CD4-positive, alpha-beta T cell (primary cell): ENCODE measurements around the gene UBE2Q1. TPM values are rescaled to one million over a fixed set of nuclear protein-coding genes. Genes with fewer than 3 reads are reported as not detected.
A peak's percentile ranks its signal among the peaks of the same experiment; 100 is the strongest.

Experiments
- ATAC-seq: fragments of 200-7000 bp; cut with Tn5 transposase; one replicate; pipeline ENCODE4 v1.10.0; 2022; ENCODE audit warnings: mild to moderate bottlenecking; ENCODE audit not compliant: poor library complexity
- CTCF ChIA-PET: fragments of 350-600 bp; sonication (Branson Sonifier 250); formaldehyde crosslinking; loops from one replicate; lab custom pipeline; 2021; ENCODE audit warnings: antibody characterized with exemption, inconsistent platforms; lab: Charles Lee
- POLR2A ChIA-PET: fragments of 350-600 bp; sonication (Branson Sonifier 250); formaldehyde crosslinking; loops from one replicate; lab custom pipeline; 2021; ENCODE audit warnings: antibody characterized with exemption, inconsistent platforms; lab: Charles Lee
- DNase-seq, 14 experiments: peaks; one replicate each; pipeline ENCODE4 v3.0.0-alpha.2; 2013 to 2020; ENCODE audit warnings: mixed read lengths in 2 of 14
- H3K27ac ChIP-seq, 2 donors: one replicate each; pipeline versions ENCODE4 v1.5.1 to v1.7.0; 2013; ENCODE audit warnings: low read length in 2 of 2, low read depth in 1 of 2, mild to moderate bottlenecking in 1 of 2
- H3K27me3 ChIP-seq, 2 experiments: 1 replicate in 1 of 2; 2 replicates in 1 of 2; pipeline versions ENCODE4 v1.6.1 to v1.7.0; 2013; ENCODE audit warnings: low read length in 2 of 2, control low read depth in 1 of 2, mild to moderate bottlenecking in 1 of 2, moderate library complexity in 1 of 2; ENCODE audit not compliant: insufficient read depth in 2 of 2, control insufficient read depth in 1 of 2
- H3K36me3 ChIP-seq: one replicate; pipeline ENCODE4 v1.6.1; 2013; ENCODE audit warnings: low read length, control low read depth; ENCODE audit not compliant: insufficient read depth
- H3K4me1 ChIP-seq: one replicate; pipeline ENCODE4 v1.6.1; 2013; ENCODE audit warnings: low read length, control low read depth; ENCODE audit not compliant: insufficient read depth
- H3K4me3 ChIP-seq: one replicate; pipeline ENCODE4 v1.5.1; 2013; ENCODE audit warnings: mild to moderate bottlenecking, low read length, moderate library complexity
- H3K9me3 ChIP-seq, 2 experiments: 1 replicate in 1 of 2; 2 replicates in 1 of 2; pipeline versions ENCODE4 v1.6.1 to v1.7.0; 2013; ENCODE audit warnings: low read length in 2 of 2, mild to moderate bottlenecking in 2 of 2, control low read depth in 1 of 2, moderate library complexity in 1 of 2; ENCODE audit not compliant: control insufficient read depth in 1 of 2, insufficient read depth in 1 of 2
- H3K27ac Mint-ChIP-seq: one replicate; pipeline ENCODE4 v1.8.0; 2020; ENCODE audit warnings: mixed read lengths
- H3K27me3 Mint-ChIP-seq: one replicate; pipeline ENCODE4 v1.8.0; 2021; ENCODE audit warnings: mixed read lengths
- H3K36me3 Mint-ChIP-seq: one replicate; pipeline ENCODE4 v1.8.0; 2021; ENCODE audit warnings: low read depth, mixed read lengths
- H3K4me1 Mint-ChIP-seq: one replicate; pipeline ENCODE4 v1.8.0; 2021; ENCODE audit warnings: low read depth, mixed read lengths
- H3K4me3 Mint-ChIP-seq: one replicate; pipeline ENCODE4 v1.8.0; 2020; ENCODE audit warnings: mild to moderate bottlenecking, mixed read lengths
- H3K9me3 Mint-ChIP-seq: one replicate; pipeline ENCODE4 v1.8.0; 2020; ENCODE audit warnings: mixed read lengths
- CTCF ChIP-seq: fragments of 200-600 bp; IDR thresholded peaks from one replicate; pipeline ENCODE4 v1.8.0; 2022; ENCODE audit warnings: antibody characterized with exemption, mild to moderate bottlenecking
- intact Hi-C, 2 experiments: fragments of 100-400 bp; cut with DNase I in 1 of 2; cut with micrococcal nuclease in 1 of 2; formaldehyde crosslinking; loops; one replicate each; pipeline versions ENCODE4 v1.15.1 to v1.9.0; 2023 to 2025; cut with DNase I, micrococcal nuclease
- total RNA-seq, 174 experiments: library from RNA in 2 of 174; stranded (reverse) in 2 of 174; gene quantifications; one replicate each; pipeline ENCODE4 v1.2.3 and lab custom pipeline; 2021 to 2026

UBE2Q1 gene
- total RNA-seq, 2 experiments from 2014 or later, result 78.7 to 82.3 TPM

DNA sequence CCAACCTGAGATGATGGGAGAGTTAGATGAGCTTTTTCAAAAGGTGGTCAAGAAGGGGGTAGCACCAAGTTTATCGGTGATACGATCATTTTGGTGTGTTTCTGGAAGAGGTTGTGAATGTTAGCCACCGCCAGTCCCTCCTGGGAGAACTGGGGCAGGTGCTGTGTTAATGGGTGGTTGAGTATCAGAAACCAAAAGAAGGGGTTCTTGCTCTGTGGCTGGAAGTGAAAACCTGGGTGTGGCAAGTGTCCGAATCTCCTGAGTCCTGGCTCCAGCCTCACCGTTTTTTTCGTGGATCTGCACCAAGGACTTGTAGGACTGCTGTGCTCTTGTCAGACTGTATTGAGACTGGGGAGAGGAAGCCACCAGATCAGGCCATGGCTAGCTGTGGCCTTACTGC is 7.8 kb downstream of the UBE2Q1 start:
- no peak for DNase-seq
- no peaks in the 10 kb centered on the region for H3K27me3 Mint-ChIP-seq
- no peak overlapping the region for H3K27ac ChIP-seq
- POLR2A ChIA-PET, result no interaction called here
- H3K27ac Mint-ChIP-seq, result no peak overlapping the region
- H3K9me3 ChIP-seq, result no peaks in the 10 kb centered on the region
- H3K4me1 ChIP-seq, result peaks cover 12% of the 10 kb centered on the region
- H3K27me3 ChIP-seq, result no peaks in the 10 kb centered on the region
- peaks cover 66% of the 10 kb centered on the region for H3K36me3 ChIP-seq
- CTCF ChIA-PET, result interaction anchor here (0.5 to 6.0 kb wide), 2 partner anchors 62 to 70 kb away, joined by 4 to 43 read pairs; no protein-coding TSS in a partner anchor
- peaks cover 75% of the 10 kb centered on the region for H3K36me3 Mint-ChIP-seq
- no peak for TF ChIP-seq CTCF
- no peak overlapping the region for H3K4me3 Mint-ChIP-seq
- H3K4me3 ChIP-seq, result no peak overlapping the region
- no peaks in the 10 kb centered on the region for H3K9me3 Mint-ChIP-seq
- H3K4me1 Mint-ChIP-seq, result peaks cover 14% of the 10 kb centered on the region
- intact Hi-C loops, result loop anchor here in 1 of 2 experiments (10.0 kb wide), 2 partner anchors 356 to 534 kb away; partner anchors contain the start of gene TPM3
- no peak for ATAC-seq

DNA sequence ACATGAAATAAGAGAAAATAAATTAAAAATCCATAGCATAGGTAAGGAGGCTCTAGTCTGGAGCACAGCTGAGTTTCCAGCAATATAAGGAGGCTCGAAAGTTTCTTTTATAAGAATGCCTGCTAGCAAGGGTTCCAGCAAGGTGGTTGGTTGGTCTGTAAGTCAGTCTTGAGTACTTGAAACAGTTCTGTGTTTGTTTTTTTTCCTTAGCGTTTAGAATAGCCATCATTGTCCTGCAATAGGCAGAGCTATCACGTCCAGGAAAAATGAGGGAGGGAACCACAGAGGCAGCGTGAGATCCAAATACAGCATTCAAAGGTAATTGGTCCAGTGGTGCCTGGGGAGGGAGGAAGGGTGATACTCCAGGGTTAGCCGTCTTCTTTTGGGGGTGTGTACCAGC is 8.4 kb downstream of the UBE2Q1 start:
- H3K36me3 Mint-ChIP-seq, result peaks cover 69% of the 10 kb centered on the region
- intact Hi-C loops, result loop anchor here in 1 of 2 experiments (10.0 kb wide), 2 partner anchors 355 to 535 kb away; partner anchors contain the start of gene TPM3
- Histone ChIP-seq H3K36me3 (peaks cover 60% of the 10 kb centered on the region), H3K4me3 (no peak overlapping the region), H3K27ac (no peak overlapping the region), H3K9me3 (no peaks in the 10 kb centered on the region), H3K27me3 (no peaks in the 10 kb centered on the region), H3K4me1 (peaks cover 6% of the 10 kb centered on the region)
- no peaks in the 10 kb centered on the region for H3K27me3 Mint-ChIP-seq
- CTCF ChIA-PET, result interaction anchor here (6.0 kb wide), 1 partner anchor 69 kb away, joined by 43 read pairs; no protein-coding TSS in a partner anchor
- POLR2A ChIA-PET, result no interaction called here
- no peak overlapping the region for H3K27ac Mint-ChIP-seq
- H3K4me3 Mint-ChIP-seq, result no peak overlapping the region
- ATAC-seq (no peak), DNase-seq (no peak)
- no peaks in the 10 kb centered on the region for H3K9me3 Mint-ChIP-seq
- peaks cover 8% of the 10 kb centered on the region for H3K4me1 Mint-ChIP-seq
- no peak for TF ChIP-seq CTCF

- Histone ChIP-seq H3K27me3 (no peaks in the 10 kb centered on the region), H3K27ac (no peak overlapping the region), H3K4me3 (no peak overlapping the region), H3K9me3 (no peaks in the 10 kb centered on the region), H3K36me3 (peaks cover 52% of the 10 kb centered on the region), H3K4me1 (no peaks in the 10 kb centered on the region)
- DNase-seq (no peak), ATAC-seq (no peak)
- POLR2A ChIA-PET, result no interaction called here
- Mint-ChIP-seq H3K27me3 (no peaks in the 10 kb centered on the region), H3K4me3 (no peak overlapping the region), H3K9me3 (no peaks in the 10 kb centered on the region), H3K36me3 (peaks cover 61% of the 10 kb centered on the region), H3K27ac (peak overlapping the region; percentile 27), H3K4me1 (peaks cover 4% of the 10 kb centered on the region)
- intact Hi-C loops, result loop anchor here (5.0 to 10.0 kb wide), 2 partner anchors 147 to 224 kb away; partner anchors contain the start of genes AQP10 (in 1 of the 2) and ATP8B2 (in 1 of the 2)
- CTCF ChIA-PET, result interaction anchor here (6.0 kb wide), 1 partner anchor 69 kb away, joined by 43 read pairs; no protein-coding TSS in a partner anchor
- no peak for TF ChIP-seq CTCF
These were observed 9.2 kb downstream of the UBE2Q1 start for GRCh38 chr1:154549202-154549770.
